ENCODE measurements around the gene RNASE8. TPM values are rescaled to one million over a fixed set of nuclear protein-coding genes. Genes with fewer than 3 reads are reported as not detected.

RNASE8 gene
- total RNA-seq, 1 experiment from 2014 or later, result not detected

DNA sequence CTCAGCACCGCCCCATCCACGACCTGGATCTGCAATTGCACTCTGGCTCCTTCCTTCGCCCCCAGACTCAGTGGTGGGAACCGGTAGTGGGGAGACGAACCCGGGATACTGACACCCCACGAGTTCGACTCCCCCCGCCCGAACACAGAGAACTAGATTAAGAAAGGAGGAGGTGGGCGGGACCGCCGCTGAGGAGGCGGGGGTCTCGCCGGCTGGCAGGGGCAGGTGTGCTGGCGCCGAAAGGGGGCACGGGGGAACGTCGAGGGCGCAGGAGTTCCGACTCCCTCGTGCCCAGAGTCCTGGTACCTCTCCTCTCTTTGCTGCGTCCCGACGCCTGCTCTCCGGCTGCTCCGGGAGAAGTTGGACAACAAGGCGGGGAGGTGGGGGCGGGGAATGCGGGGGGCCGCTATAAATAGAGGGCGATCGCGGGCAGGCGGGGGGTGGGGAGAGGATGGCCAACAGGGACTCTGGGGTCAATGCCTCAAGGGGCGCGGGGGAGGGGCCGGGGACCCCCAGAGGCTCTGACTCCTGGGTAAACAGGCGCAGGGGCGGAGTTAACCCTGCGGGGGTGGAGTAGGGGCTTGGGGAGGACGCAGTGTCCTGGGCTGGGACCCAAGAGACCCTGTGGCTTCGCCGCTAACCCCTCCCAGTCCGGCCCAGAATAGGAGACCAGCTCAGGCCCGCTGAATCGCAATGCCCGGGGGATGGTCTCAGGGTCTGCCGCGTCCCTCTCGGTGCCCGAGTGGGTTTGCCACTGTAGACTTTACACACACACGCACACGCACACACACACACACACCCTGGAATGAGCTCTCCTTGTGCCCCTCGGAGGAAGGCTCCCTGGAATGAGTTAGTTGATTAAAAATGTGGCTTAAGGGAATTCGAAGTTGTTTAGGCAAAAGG, 32.0 kb upstream of the RNASE8 start:
- Mint-ChIP-seq H3K4me3 (peak overlapping the region; percentile 93), H3K36me3 (peaks cover 3% of the 10 kb centered on the region; the same call in 1 of the 2 replicates), H3K4me1 (peaks cover 39% of the 10 kb centered on the region), H3K9me3 (no peaks in the 10 kb centered on the region), H3K27me3 (ENCODE audit: low read depth) (peaks cover 40% of the 10 kb centered on the region), H3K27ac (peak overlapping the region; percentile 99)
- DNase-seq (ENCODE audit: low spot score), result peak; percentile 81
- CTCF ChIA-PET, result interaction anchor here (1.0 to 12.2 kb wide), 16 partner anchors 11 to 168 kb away, joined by 3 to 104 read pairs (median 6); partner anchors contain the start of gene ARHGEF40
- POLR2A ChIA-PET, result interaction anchor here (0.6 to 2.3 kb wide), 7 partner anchors 11 to 55 kb away, joined by 3 to 12 read pairs (median 7); partner anchors contain the start of gene ARHGEF40
- peak; percentile 62 for ATAC-seq
- TF ChIP-seq NR3C1 (CRISPR knock-in tag; conservative IDR thresholded peaks at IDR 0.05; ENCODE audit: low read depth), result no peak
- no peak for TF ChIP-seq ZNF416 (CRISPR knock-in tag; IDR thresholded peaks at IDR 0.05)
- TF ChIP-seq, protein P1, sequence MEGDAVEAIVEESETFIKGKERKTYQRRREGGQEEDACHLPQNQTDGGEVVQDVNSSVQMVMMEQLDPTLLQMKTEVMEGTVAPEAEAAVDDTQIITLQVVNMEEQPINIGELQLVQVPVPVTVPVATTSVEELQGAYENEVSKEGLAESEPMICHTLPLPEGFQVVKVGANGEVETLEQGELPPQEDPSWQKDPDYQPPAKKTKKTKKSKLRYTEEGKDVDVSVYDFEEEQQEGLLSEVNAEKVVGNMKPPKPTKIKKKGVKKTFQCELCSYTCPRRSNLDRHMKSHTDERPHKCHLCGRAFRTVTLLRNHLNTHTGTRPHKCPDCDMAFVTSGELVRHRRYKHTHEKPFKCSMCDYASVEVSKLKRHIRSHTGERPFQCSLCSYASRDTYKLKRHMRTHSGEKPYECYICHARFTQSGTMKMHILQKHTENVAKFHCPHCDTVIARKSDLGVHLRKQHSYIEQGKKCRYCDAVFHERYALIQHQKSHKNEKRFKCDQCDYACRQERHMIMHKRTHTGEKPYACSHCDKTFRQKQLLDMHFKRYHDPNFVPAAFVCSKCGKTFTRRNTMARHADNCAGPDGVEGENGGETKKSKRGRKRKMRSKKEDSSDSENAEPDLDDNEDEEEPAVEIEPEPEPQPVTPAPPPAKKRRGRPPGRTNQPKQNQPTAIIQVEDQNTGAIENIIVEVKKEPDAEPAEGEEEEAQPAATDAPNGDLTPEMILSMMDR (IDR thresholded peaks at IDR 0.05), result no peak
- no peak for TF ChIP-seq NFE2L1 (CRISPR knock-in tag; IDR thresholded peaks at IDR 0.05)
- no peak for TF ChIP-seq PRRX2 (CRISPR knock-in tag; IDR thresholded peaks at IDR 0.05)
- TF ChIP-seq EMX1 (CRISPR knock-in tag; IDR thresholded peaks at IDR 0.05), result no peak
- TF ChIP-seq CREB1 (CRISPR knock-in tag; IDR thresholded peaks at IDR 0.05), result no peak
- TF ChIP-seq MXD4 (CRISPR knock-in tag; IDR thresholded peaks at IDR 0.05; ENCODE audit: borderline replicate concordance), result no peak
- TF ChIP-seq RELA (CRISPR knock-in tag; IDR thresholded peaks at IDR 0.05; ENCODE audit: borderline replicate concordance), result no peak
- no peak for TF ChIP-seq ZNF671 (CRISPR knock-in tag; IDR thresholded peaks at IDR 0.05)
- TF ChIP-seq ETV6 (CRISPR knock-in tag; IDR thresholded peaks at IDR 0.05), result peak; percentile 67; the same call in 1 of the 2 replicates
- peak; percentile 72 for TF ChIP-seq IRF1 (CRISPR knock-in tag; IDR thresholded peaks at IDR 0.05)
- TF ChIP-seq ZNF138 (CRISPR knock-in tag; conservative IDR thresholded peaks at IDR 0.05), result no peak
- TF ChIP-seq, protein P2, sequence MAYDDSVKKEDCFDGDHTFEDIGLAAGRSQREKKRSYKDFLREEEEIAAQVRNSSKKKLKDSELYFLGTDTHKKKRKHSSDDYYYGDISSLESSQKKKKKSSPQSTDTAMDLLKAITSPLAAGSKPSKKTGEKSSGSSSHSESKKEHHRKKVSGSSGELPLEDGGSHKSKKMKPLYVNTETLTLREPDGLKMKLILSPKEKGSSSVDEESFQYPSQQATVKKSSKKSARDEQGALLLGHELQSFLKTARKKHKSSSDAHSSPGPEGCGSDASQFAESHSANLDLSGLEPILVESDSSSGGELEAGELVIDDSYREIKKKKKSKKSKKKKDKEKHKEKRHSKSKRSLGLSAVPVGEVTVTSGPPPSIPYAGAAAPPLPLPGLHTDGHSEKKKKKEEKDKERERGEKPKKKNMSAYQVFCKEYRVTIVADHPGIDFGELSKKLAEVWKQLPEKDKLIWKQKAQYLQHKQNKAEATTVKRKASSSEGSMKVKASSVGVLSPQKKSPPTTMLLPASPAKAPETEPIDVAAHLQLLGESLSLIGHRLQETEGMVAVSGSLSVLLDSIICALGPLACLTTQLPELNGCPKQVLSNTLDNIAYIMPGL (CRISPR knock-in tag; IDR thresholded peaks at IDR 0.05), result no peak
- TF ChIP-seq JUN (CRISPR knock-in tag; IDR thresholded peaks at IDR 0.05), result no peak
- no peak for TF ChIP-seq ZNF281 (CRISPR knock-in tag; IDR thresholded peaks at IDR 0.05)
- TF ChIP-seq ZNF423 (CRISPR knock-in tag; IDR thresholded peaks at IDR 0.05), result peak; percentile 26; the same call in 1 of the 2 replicates
- peak; percentile 38; the same call in 1 of the 2 replicates for TF ChIP-seq USF1 (CRISPR knock-in tag; IDR thresholded peaks at IDR 0.05)
- no peak for TF ChIP-seq NR2C2 (CRISPR knock-in tag; IDR thresholded peaks at IDR 0.05)
- TF ChIP-seq ZNF396 (CRISPR knock-in tag; IDR thresholded peaks at IDR 0.05; ENCODE audit: borderline replicate concordance), result no peak
- TF ChIP-seq, protein P3, sequence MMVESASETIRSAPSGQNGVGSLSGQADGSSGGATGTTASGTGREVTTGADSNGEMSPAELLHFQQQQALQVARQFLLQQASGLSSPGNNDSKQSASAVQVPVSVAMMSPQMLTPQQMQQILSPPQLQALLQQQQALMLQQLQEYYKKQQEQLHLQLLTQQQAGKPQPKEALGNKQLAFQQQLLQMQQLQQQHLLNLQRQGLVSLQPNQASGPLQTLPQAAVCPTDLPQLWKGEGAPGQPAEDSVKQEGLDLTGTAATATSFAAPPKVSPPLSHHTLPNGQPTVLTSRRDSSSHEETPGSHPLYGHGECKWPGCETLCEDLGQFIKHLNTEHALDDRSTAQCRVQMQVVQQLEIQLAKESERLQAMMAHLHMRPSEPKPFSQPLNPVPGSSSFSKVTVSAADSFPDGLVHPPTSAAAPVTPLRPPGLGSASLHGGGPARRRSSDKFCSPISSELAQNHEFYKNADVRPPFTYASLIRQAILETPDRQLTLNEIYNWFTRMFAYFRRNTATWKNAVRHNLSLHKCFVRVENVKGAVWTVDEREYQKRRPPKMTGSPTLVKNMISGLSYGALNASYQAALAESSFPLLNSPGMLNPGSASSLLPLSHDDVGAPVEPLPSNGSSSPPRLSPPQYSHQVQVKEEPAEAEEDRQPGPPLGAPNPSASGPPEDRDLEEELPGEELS (CRISPR knock-in tag; IDR thresholded peaks at IDR 0.05), result peak; percentile 53
- TF ChIP-seq ESRRA (CRISPR knock-in tag; IDR thresholded peaks at IDR 0.05; ENCODE audit: borderline replicate concordance), result no peak
- no peak for TF ChIP-seq TCF7 (CRISPR knock-in tag; IDR thresholded peaks at IDR 0.05; ENCODE audit: low read depth)
- no peak for TF ChIP-seq OVOL2 (CRISPR knock-in tag; IDR thresholded peaks at IDR 0.05; ENCODE audit: borderline replicate concordance)
- TF ChIP-seq ZMAT4 (CRISPR knock-in tag; IDR thresholded peaks at IDR 0.05), result no peak
- TF ChIP-seq, protein P4, sequence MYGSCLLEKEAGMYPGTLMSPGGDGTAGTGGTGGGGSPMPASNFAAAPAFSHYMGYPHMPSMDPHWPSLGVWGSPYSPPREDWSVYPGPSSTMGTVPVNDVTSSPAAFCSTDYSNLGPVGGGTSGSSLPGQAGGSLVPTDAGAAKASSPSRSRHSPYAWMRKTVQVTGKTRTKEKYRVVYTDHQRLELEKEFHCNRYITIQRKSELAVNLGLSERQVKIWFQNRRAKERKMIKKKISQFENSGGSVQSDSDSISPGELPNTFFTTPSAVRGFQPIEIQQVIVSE (CRISPR knock-in tag; IDR thresholded peaks at IDR 0.05; ENCODE audit: borderline replicate concordance), result no peak

All from WTC11 (cell line).